Suppressor macrophage treated with lipopolysaccharide for 1 hour (primary cell): ENCODE data around the gene SYNE2.

Experiments used
- DNase-seq, 3 donors: peaks; one replicate each; pipeline ENCODE4 v3.0.0-alpha.2; 2020 to 2022

Gene SYNE2

GRCh38 chr14:63912286-63912685, 59.5 kb downstream of the SYNE2 start:
- no peak for DNase-seq

DNA sequence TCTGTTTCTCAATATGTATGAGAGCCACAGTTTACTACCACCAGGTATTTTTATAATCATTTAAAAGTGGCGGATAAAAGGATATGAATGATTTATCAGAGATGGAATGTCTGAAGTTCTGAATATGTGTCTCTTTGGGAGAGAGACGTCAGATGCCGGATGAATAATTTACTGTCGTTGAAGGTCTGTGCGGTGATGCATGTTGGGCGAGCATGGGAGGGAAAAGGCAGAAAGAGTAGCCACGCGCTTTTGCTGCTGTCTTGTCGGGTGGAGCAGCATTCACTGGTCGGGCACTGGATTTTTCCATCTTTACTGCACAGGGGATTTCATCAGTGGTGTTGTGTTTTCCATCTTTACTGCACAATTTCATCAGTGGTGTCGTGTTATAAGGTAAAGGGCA, 65.6 kb downstream of the SYNE2 start:
- no peak for DNase-seq

GRCh38 chr14:63922696-63923421, 70.1 kb downstream of the SYNE2 start:
- DNase-seq: no peak

DNA sequence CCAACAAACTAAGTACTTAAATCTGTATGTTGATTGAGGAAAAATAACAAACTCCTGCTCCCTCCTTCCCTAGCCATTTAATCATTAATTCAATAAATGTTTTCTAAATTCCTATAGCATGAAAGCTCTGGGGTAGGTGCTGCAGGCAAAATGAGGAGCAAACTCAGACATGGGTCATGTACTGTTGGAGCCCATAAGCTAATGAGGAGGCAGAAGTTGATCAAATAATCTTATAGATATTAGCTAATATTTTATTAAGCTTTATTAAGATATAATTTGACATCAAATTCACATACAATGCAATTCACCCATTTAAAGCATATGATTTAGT, 70.6 kb downstream of the SYNE2 start:
- DNase-seq: no peak

DNA sequence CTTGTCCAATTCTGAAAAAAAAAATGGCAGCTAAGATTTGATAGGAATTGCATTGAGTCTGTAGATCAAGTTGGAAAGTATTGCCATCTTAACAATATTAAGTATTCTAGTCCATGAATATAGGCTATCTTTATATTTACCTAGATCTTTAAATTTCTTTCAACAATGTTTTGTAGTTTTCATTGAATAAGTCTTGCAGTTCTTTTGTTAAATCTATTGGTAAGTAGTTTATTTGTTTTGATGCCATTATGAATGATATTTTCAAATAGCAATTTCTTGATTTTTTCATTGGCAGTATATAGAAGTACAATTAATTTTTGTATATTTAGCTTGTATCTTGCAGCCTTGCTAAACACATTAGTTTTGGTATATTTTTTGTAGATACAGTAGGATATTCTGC, 71.6 kb downstream of the SYNE2 start:
- DNase-seq: no peak

DNA sequence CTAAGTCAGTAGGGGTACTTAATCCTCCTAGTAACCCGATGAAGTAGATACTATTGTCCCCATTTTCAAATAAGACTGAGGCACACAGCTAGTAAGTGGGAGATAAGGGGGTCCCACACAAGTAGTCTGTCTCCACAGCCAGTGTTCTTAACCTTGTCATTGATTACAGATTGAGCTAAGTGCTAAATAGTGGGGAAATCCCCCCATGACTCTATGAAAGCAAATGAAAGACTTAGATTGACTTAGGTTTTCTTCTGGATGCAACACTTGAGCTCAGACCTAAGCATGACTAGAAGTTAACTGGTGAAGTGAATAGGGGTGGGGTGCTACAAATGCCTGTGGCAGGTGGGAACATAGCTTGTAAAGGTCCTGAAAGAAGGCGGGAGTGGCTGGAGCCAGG, 73.8 kb downstream of the SYNE2 start:
- DNase-seq: no peak

- no peak for DNase-seq
These were observed 76.0 kb downstream of the SYNE2 start for GRCh38 chr14:63928744-63929174.

DNA sequence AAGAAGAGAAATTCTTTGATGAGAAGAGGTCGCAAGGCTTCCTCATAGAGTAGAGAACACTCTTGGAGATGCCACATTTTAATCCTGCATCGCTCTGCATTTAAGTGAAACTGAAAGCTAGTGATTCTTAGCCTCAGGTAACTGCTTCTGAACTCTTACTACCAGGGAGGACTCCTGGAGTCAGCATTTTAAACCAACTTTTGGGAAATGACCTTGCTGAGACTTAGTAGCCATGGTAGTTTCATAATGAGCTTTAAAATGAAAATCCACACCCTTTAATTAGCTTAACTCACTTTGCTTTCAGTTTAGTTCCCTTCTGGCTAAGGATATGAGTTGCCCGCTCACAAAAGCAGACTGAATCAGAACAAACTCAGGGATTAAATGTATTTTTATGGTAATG, 80.3 kb downstream of the SYNE2 start:
- DNase-seq: no peak

GRCh38 chr14:63933711-63934110, 80.9 kb downstream of the SYNE2 start:
- no peak for DNase-seq

GRCh38 chr14:63938198-63939005, 85.6 kb downstream of the SYNE2 start:
- no peak for DNase-seq

- no peak for DNase-seq
These were observed 86.1 kb downstream of the SYNE2 start for GRCh38 chr14:63939006-63939270.

DNA sequence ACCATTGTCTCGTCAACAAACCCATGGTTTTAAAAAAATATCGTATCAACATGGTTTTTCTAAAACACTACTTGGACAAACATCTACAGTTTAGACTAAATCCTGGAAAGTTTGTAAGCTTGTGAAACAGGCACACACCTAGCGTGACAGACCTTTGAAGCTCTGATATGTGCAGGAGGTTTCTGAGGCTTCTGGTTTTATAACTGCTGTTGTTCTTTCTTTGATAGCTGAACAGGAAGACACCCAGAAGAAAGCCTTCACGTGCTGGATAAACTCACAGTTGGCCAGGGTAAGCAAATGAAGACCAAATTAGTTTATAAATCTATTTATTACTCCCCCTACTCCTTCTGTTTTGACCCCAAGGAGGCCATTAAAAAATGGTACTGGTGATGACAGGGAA, 87.6 kb downstream of the SYNE2 start:
- DNase-seq: no peak

DNA sequence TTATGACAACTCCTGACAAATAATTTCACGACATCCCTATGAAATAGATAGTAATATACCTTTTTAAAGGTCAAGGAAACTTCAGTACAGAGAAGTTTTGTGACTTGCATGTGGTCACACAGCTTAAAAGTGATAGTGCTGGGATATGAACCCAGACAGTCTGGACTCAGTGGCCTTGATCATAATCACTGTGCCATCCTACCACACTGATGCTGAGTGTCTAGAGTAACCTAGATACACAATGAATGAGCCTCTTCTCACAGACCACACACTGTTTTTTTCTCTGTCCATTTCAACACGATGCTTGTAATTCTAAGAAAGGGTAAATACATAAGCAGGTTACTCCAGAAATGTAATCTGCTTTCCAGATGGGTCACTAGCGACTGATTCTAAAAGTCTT, 88.2 kb downstream of the SYNE2 start:
- DNase-seq: no peak

DNA sequence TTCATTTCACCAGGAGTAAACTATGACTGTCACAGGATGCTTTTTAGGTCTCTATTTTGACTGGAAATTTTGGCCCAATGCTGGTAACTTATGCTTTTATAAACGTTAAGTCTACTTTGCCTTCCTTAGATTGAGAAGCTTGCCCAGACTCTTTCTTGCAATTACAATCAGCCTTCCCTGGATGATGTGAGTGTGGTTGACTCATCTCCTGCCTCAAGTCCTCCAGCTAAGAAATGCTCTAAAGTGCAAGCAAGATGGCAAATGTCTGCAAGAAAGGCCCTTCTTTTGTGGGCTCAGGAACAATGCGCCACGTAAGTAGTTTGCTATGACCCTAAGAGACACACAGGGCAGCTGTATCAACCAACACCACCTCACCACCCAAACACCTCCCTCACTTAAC, 96.9 kb downstream of the SYNE2 start:
- DNase-seq: no peak

GRCh38 chr14:63951021-63951420, 98.2 kb downstream of the SYNE2 start:
- no peak for DNase-seq

GRCh38 chr14:63951429-63951828, 98.6 kb downstream of the SYNE2 start:
- no peak for DNase-seq

DNA sequence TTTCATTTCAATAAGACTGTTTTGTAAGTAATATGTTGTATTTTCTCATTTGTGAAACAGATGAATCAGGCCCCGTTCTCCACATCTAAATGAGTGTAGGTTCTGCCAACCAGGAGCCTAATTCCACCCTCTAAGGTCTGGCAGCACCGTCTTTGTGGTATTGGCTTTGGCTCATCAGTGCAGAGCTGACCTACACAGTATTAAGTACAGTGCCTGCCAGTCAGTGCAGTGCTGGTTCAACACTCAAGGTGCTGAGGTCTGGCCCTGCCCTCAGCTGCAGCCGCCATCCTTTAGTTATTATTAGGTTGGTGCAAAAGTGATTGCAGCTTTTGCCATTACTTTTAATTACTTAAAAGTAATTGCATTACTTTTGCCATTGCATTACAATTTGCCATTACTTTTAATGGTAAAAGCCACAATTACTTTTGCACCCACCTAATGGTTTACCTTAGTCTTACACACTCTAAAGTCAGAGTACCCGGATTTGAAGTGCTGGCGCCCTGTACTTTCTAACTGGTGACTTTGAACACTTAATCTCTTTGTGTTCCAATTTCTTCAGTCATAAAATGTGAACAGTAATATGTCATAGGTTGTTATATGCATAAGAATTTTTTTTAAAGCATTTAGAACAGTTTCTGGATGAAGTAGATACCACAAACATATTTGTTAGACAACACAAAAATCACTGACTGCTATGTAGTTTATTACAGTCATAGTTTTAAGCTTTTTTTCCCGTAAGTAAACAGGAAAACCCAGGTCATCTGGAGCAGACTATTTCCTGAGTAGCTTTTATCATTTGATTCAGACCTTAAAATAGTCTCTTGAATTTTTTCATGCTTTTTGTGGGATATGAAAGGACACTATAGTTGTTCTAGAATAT, 99.5 kb downstream of the SYNE2 start:
- no peak for DNase-seq

- no peak for DNase-seq
These were observed 100.2 kb downstream of the SYNE2 start for GRCh38 chr14:63952933-63953437.

GRCh38 chr14:63956326-63956725, 103.5 kb downstream of the SYNE2 start:
- DNase-seq: no peak

DNA sequence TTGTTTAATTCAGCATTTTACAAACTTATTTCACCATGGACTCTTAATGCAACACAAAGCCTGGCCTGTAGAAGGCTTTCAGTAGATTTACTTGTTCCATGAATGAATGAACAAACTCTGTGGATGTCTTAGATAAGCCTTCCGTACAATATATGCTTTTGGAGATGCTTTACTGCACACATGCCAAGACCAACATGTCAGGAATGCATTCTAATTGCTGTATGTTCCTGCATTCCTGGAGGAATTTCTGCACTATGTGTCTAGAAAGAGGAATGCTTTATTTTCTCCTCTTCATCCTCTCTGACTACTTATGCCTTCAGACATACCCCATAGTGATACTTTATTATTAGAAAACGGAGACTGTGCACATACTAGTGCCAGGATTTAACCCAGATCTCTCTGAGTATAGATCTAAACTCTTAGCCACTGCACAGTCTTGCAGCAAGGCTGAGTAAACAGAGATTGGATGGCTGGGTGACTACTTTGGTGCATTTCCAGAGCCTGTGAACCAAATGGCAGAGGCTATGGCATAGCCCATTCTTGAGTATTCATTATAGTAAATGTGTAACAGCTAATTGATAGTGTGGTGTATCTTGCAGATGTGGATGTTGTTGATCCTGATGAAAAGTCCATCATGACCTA, 108.2 kb downstream of the SYNE2 start:
- no peak for DNase-seq

- no peak for DNase-seq
These were observed 110.1 kb downstream of the SYNE2 start for GRCh38 chr14:63962906-63963305.

DNA sequence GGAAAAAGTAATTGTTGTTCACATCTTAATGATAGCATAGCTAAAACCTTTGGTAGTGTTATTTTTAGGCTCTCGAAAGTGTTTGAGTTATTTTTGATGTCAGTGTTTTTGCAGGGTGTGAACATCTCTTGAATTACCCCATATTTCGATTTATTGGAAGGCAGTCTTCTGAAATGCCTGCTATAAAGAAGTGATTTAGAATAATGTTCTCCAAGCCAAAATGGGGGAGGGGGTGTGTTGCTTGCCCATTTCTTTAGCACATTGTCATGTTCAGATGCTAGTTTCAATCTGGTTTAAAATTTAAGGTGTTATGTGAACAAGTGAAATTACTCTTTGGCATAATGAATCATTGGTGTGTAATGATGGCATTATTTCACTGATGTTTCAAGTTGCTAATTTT, 110.6 kb downstream of the SYNE2 start:
- no peak for DNase-seq

- DNase-seq: no peak
These were observed 111.3 kb downstream of the SYNE2 start for GRCh38 chr14:63964113-63964512.
